Tibial nerve (tissue), 4 donors: ENCODE measurements around the gene RHOH.

ENCODE experiments used
- CTCF ChIP-seq, 5 experiments: fragments of 200-600 bp in 3 of 5; fragments of 450-650 bp in 2 of 5; sonication (generic) in 3 of 5; IDR thresholded peaks; one replicate each; pipeline ENCODE4 v1.5.1; 2016 to 2019; ENCODE audit warnings: antibody characterized with exemption in 5 of 5, mild to moderate bottlenecking in 3 of 5, moderate library complexity in 2 of 5
- EP300 ChIP-seq, 2 donors: sonication (generic); formaldehyde crosslinking; IDR thresholded peaks; one replicate each; pipeline ENCODE4 v1.6.1; 2017; ENCODE audit warnings: antibody characterized with exemption in 2 of 2, mild to moderate bottlenecking in 1 of 2

- no peak for TF ChIP-seq CTCF (IDR thresholded peaks at IDR 0.05)
- no peak for TF ChIP-seq EP300 (IDR thresholded peaks at IDR 0.05)
Observed at GRCh38 chr4:40164459-40164858, 32.4 kb upstream of the RHOH start.
